ENCODE measurements around the gene PRODH.
"Not testable (repeated sequence)": the region's sequence is repeated elsewhere in the genome, so short reads cannot be mapped to it uniquely, and the experiment has no call there.

The PRODH gene

DNA sequence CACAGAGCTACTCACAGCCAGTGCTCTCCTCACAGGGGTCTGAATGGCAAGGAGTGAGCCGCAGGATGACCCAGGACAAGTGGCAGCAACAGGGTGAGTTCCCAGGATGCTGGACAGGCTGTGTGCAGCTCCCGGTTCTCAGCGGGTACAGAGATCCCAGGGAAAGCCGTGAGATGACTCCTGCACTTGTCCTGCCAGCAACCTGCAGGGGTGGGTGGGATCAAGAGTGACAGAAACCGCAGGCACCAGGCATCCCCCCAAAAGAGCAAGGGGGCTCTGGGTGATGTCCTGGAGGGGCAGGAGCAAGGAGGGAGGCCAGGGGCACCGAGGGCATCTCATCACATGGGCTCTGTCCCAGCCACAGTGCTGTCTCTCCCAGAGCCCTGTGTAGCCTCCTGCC lies 15.9 kb upstream of the PRODH start:
- DNase-seq: no peak

- DNase-seq: no peak
These were observed 14.0 kb upstream of the PRODH start for GRCh38 chr22:18950141-18950540.

GRCh38 chr22:18947905-18948304 lies 11.8 kb upstream of the PRODH start:
- no peak for DNase-seq

- DNase-seq: not testable (repeated sequence)
These were observed 11.0 kb upstream of the PRODH start for GRCh38 chr22:18947105-18947504.

- DNase-seq: not testable (repeated sequence)
These were observed 2.6 kb upstream of the PRODH start for GRCh38 chr22:18938691-18939090.

- not testable (repeated sequence) for DNase-seq
These were observed 1.4 kb downstream of the PRODH start for GRCh38 chr22:18934688-18935087.

- DNase-seq: no peak
These were observed 2.2 kb downstream of the PRODH start for GRCh38 chr22:18933914-18934313.

DNA sequence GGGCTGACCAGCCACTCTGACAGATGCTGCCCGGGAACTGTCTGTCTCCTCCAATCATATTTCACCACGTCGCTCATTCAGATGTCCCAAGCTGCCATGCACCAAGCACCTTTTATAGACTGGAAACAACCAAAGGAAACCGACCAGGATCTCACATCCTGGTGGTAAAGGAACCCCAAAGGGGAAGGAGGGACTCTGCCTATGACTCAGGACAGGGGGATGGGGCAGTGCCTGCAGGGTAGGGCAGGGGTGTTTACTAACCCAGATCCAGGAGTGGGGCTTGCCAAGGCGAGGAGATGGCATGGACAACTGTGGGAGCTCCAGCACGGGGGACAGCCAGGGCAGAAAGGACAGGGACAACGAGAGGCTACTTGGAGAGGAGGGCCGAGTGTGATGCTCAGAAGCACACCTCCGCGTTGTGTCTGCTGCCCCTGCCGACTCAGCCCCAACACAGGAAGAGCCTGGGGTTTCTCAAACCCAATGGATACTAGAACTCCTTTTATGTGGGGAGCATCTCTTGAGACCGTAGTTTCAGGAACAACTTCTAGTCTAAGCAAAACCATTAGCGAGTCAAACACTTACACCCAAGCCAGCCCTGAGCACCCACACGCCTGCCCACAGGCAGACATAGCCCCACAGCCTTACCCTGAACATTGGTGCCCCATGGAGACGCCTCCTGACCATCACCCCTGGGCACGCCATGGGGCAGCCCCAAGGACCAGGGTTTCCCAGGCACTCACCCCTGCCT lies 4.0 kb downstream of the PRODH start:
- DNase-seq: no peak

GRCh38 chr22:18929459-18929858 lies 6.6 kb downstream of the PRODH start:
- DNase-seq: no peak

DNA sequence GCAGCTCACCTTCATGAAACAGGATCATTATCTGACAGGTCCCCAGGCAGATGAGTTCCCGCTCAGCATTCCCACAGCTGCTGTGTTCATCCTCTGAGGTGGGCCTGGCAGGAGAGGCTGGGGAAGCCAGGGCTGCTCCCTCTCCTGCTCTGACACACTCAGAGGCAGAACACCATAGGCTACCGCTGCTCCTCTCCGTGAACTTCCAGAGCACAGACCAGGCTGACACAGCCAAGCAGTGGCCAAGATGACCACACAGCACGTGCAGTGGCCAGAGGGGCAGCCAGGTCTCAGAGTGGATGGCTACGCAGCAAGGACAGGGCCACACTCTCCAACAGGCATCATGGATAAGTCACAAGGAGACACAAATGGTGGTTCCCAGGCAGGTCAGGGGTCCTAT lies 8.5 kb downstream of the PRODH start:
- no peak for DNase-seq

DNA sequence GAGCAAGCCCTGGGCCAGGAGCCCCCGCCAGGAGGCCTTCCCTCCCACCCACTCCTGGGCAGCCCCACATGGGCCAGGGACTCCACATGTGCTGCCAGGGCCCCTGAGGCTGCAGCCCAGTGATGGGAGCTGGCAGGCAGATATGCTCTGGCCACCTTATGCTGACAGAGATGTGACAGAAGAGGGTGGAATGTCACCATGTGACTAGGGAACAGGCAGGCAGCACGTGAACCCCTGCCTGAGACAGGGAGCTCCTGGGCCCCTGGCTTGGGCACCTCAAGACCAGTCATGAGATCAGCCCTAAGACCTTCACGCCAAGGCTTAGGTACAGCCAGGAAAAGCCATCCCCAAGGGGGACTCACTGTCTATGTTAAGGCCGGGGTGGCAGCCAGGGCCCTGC lies 9.1 kb downstream of the PRODH start:
- DNase-seq: no peak

DNA sequence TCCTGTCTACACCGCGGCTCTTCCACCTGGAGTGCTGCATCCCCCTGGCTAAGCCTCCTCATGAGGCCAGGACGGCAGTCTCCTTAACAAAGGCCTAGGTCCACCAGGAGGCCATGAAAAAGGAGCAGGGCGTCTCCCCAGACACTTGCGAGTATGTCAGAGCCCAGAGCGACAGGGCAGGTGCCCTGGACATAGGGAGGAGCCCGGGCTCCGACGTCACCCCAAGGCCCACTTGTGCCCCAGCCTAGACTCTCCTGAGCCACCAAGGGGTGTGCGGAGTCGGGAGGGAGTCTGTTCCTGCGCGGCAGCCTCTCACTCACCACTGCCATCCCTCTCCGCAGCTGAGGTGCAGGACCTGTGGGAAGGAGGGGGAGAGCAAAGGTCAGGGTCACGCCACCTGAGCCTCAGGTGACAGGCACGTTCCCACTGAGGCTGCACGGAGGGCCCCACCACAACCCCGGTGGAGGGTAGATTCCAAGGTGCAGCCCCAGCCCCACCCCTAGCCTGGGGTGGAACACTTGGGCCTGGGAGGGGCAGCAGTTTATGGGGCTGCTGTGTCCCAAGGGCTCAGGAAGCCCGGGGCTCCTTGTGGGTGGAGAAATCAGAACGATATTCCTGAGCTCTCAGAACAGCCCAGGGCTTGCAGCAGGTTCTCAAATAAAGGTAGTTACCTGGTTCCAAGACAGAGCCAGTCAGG lies 10.6 kb downstream of the PRODH start:
- DNase-seq: no peak

GRCh38 chr22:18920257-18920902 lies 15.7 kb downstream of the PRODH start:
- not testable (repeated sequence) for DNase-seq

DNA sequence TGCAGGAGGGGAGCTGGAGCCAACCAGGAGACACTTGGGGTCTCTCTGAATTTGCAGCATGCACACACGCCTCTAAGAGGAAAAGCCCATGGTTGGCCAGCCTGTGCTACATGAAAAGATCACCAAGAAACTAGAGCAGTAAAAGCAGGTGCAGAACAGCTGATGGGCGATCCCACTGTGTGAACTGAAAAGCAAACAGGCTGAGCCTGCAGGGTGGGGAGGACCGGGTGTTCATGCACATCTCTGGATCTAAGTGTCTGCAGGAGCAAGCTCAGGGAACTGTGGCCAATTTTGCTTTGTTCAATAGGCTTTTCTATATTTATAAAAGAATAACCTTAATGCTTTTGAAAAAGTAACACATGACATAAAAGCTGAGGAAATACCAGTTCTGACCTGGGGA lies 18.3 kb downstream of the PRODH start:
- DNase-seq: not testable (repeated sequence)

- DNase-seq: not testable (repeated sequence)
These were observed 20.5 kb downstream of the PRODH start for GRCh38 chr22:18915550-18915949.

GRCh38 chr22:18914558-18914957 lies 21.5 kb downstream of the PRODH start:
- not testable (repeated sequence) for DNase-seq

DNA sequence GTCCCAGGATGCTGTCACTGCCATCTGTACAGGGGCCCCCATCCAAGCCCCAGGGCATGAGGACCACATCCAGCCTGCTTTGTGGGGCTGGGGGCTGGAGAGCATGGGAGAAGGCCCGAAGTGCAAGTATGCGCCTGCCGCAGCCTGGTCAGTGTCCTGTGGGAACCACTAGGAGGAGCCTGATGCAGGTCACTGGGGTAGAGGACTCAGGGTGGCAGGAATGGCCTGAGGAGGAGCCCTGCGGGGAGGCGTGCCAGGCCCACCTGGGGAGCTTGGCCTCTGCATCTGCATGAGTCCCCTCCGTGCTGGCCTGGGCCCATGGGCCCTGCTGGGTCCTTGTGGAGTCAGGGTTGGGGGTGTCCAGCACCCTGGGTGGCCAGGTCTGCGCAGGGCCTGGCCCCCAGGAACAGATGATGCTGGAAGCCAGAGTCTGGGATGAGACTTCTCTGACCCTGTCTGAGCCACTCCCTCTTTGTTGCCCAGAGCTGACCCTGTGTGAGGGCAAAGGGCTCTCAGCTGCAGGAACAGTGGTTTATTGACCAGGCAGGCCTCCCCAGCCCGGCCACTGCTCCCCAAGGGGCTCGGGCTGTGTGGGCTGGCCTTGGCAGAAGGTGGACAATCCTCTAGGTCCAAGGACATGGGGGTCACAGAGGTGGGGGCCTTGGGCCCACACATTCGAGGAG lies 23.7 kb downstream of the PRODH start:
- not testable (repeated sequence) for DNase-seq

- not testable (repeated sequence) for DNase-seq
These were observed 24.6 kb downstream of the PRODH start for GRCh38 chr22:18911535-18911934.

- DNase-seq: no peak
These were observed 26.5 kb downstream of the PRODH start for GRCh38 chr22:18909556-18909955.

DNA sequence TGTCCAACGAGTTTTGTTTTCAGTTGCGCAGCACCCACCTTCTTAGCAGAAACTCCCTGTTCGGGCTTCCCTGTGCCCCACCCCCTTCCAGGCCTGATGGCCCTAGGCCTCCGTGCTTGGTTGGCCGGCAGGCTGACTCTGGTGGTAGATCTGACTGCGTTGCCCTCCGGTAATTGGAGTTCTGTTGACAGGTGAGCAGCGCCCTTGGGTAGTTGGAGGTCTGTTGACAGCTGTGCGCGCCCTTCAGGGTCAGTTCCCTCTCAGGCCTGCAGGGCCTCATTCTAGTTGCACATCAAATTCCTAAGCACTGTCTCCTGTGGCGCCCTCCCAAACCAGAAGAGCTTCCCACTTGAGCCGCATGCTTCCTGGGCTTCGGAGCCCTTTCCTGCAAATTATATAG lies 29.2 kb downstream of the PRODH start:
- no peak for DNase-seq

DNA sequence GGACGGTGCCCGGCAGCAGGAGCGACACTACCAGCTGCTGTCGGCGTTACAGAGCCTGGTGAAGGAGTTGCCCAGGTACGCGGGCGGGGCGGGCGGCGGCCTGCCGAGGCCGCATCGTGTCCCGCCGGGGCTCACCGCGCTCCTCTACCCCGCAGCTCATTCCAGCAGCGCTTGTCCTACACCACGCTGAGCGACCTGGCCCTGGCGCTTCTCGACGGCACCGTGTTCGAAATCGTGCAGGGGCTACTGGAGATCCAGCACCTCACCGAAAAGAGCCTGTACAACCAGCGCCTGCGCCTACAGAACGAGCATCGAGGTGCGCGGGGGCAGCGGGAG lies 29.7 kb downstream of the PRODH start:
- not testable (repeated sequence) for DNase-seq

GRCh38 chr22:18905540-18906409 lies 30.3 kb downstream of the PRODH start, which contains the start of gene DGCR6:
DGCR6 (plus strand) TSS chr22:18906320; CDS start chr22:18906375, 55 bp downstream.
- no peak for DNase-seq
